ENCODE measurements around the gene MARCHF10. TPM values are rescaled to one million over a fixed set of nuclear protein-coding genes. Genes with fewer than 3 reads are reported as not detected.

Gene MARCHF10
- total and polyA plus RNA-seq, 2 donors (not counting 3 experiments of a cell fraction or from before 2014, with no cell fraction given) = 0.11 TPM; not detected in 1

GRCh38 chr17:62663304-62663703 lies 144.8 kb downstream of the MARCHF10 start:
- Histone ChIP-seq H3K4me3 (replicated peaks in 1 of 3; ENCODE audit: insufficient read depth in 1 of 3, low read depth in 1 of 3, low read length in 3 of 3) (no peak overlapping the region), H3K27me3 (ENCODE audit: control insufficient read depth in 2 of 2, insufficient read depth in 2 of 2, low read length in 2 of 2) (no peaks in the 10 kb centered on the region), H3K27ac (ENCODE audit: insufficient read depth, low read depth, low read length) (no peak overlapping the region), H3K36me3 (ENCODE audit: control insufficient read depth in 2 of 2, extremely low read depth in 1 of 2, insufficient read depth in 2 of 2, low read length in 2 of 2) (peaks cover 2% of the 10 kb centered on the region in 2 experiments), H3K4me2 (ENCODE audit: insufficient read depth, low read length) (no peak overlapping the region), H3K79me2 (ENCODE audit: control insufficient read depth, insufficient read depth, low read length) (no peaks in the 10 kb centered on the region), H2AFZ (ENCODE audit: low read depth, low read length) (no peak overlapping the region), H3K4me1 (ENCODE audit: control insufficient read depth, extremely low read depth, insufficient read depth, low read length) (no peaks in the 10 kb centered on the region), H3K9me3 (replicated peaks; ENCODE audit: control insufficient read depth, insufficient read depth, low read length) (no peaks in the 10 kb centered on the region), H3K9me1 (replicated peaks; ENCODE audit: control insufficient read depth, extremely low read depth, insufficient read depth, low read length) (no peaks in the 10 kb centered on the region), H3K9ac (replicated peaks; ENCODE audit: extremely low read depth, insufficient read depth, low read length) (no peak overlapping the region), H4K20me1 (replicated peaks; ENCODE audit: control insufficient read depth, extremely low read depth, insufficient read depth, low read length) (no peaks in the 10 kb centered on the region)
- intact Hi-C loops (cut with micrococcal nuclease) = no loop called here
- CTCF ChIA-PET = interaction anchor here (1.0 kb wide), 1 partner anchor 9 kb away, joined by 4 read pairs; no protein-coding TSS in a partner anchor
- POLR2A ChIA-PET = no interaction called here
- DNase-seq (ENCODE audit: low read depth, low spot score) (no peak), FAIRE-seq (no peak)
- no peak for TF ChIP-seq CTCF (IDR thresholded peaks at IDR 0.05; ENCODE audit: extremely low read depth in 1 of 2, insufficient read depth in 1 of 2, low read depth in 1 of 2, low read length in 2 of 2)
- dilution Hi-C loops (cut with MboI; ENCODE audit: extremely low pct_ligation_motif_present, low sequenced_read_pairs) = no loop called here
- BruUV-seq (replicated peaks) = no TSS peak

- DNase-seq (ENCODE audit: low read depth, low spot score) (no peak), FAIRE-seq (no peak)
- no peak overlapping the region for H3K4me2 ChIP-seq (ENCODE audit: insufficient read depth, low read length)
- no peaks in the 10 kb centered on the region for H3K9me3 ChIP-seq (replicated peaks; ENCODE audit: control insufficient read depth, insufficient read depth, low read length)
- no peak overlapping the region for H3K9ac ChIP-seq (replicated peaks; ENCODE audit: extremely low read depth, insufficient read depth, low read length)
- TF ChIP-seq GATA2 (IDR thresholded peaks at IDR 0.05; ENCODE audit: insufficient read depth, insufficient read length, low read depth, low read length) = no peak
- no peak for TF ChIP-seq JUN (IDR thresholded peaks at IDR 0.05; ENCODE audit: borderline replicate concordance, insufficient read depth, insufficient read length, low read depth)
- no peak for TF ChIP-seq FOS (IDR thresholded peaks at IDR 0.05; ENCODE audit: borderline replicate concordance, insufficient read depth, low read length)
- TF ChIP-seq POLR2A (IDR thresholded peaks at IDR 0.05; ENCODE audit: low read depth, low read length) = no peak
- no peak for TF ChIP-seq EZH2 (IDR thresholded peaks at IDR 0.05; ENCODE audit: borderline replicate concordance, low read depth, low read length, severe bottlenecking)
- no peaks in the 10 kb centered on the region for H4K20me1 ChIP-seq (replicated peaks; ENCODE audit: control insufficient read depth, extremely low read depth, insufficient read depth, low read length)
- H2AFZ ChIP-seq (ENCODE audit: low read depth, low read length) = no peak overlapping the region
- ChIA-PET CTCF (interaction anchor here (1.0 kb wide), 1 partner anchor 9 kb away, joined by 4 read pairs; no protein-coding TSS in a partner anchor), POLR2A (no interaction called here)
- no TSS peak for BruUV-seq (replicated peaks)
- no peaks in the 10 kb centered on the region for H3K27me3 ChIP-seq (ENCODE audit: control insufficient read depth in 2 of 2, insufficient read depth in 2 of 2, low read length in 2 of 2)
- peaks cover 2% of the 10 kb centered on the region in 2 experiments for H3K36me3 ChIP-seq (ENCODE audit: control insufficient read depth in 2 of 2, extremely low read depth in 1 of 2, insufficient read depth in 2 of 2, low read length in 2 of 2)
- no peaks in the 10 kb centered on the region for H3K79me2 ChIP-seq (ENCODE audit: control insufficient read depth, insufficient read depth, low read length)
- H3K9me1 ChIP-seq (replicated peaks; ENCODE audit: control insufficient read depth, extremely low read depth, insufficient read depth, low read length) = no peaks in the 10 kb centered on the region
- no peaks in the 10 kb centered on the region for H3K4me1 ChIP-seq (ENCODE audit: control insufficient read depth, extremely low read depth, insufficient read depth, low read length)
- dilution Hi-C loops (cut with MboI; ENCODE audit: extremely low pct_ligation_motif_present, low sequenced_read_pairs) (no loop called here), intact Hi-C loops (cut with micrococcal nuclease) (no loop called here)
- H3K4me3 ChIP-seq (replicated peaks in 1 of 3; ENCODE audit: insufficient read depth in 1 of 3, low read depth in 1 of 3, low read length in 3 of 3) = no peak overlapping the region
- no peak overlapping the region for H3K27ac ChIP-seq (ENCODE audit: insufficient read depth, low read depth, low read length)
Measured at GRCh38 chr17:62662855-62663254, 145.3 kb downstream of the MARCHF10 start.
